Choroid plexus epithelial cell (primary cell): ENCODE data around the gene SERPINF2.

Experiments
- DNase-seq: peaks from one replicate; pipeline ENCODE4 v3.0.0-alpha.2; 2010; ENCODE audit warnings: low read depth
- H3K4me3 ChIP-seq: 2 replicates; pipeline ENCODE4 v1.5.1; 2011; ENCODE audit warnings: low read depth, mild to moderate bottlenecking, control low read depth, low read length, moderate library complexity
- CTCF ChIP-seq: conservative IDR thresholded peaks from 2 replicates; pipeline ENCODE4 v1.5.1; 2011; ENCODE audit warnings: low read depth, mild to moderate bottlenecking, control low read depth, inconsistent platforms, low read length, moderate library complexity

SERPINF2 gene

GRCh38 chr17:1800240-1800639 is 57.6 kb downstream of the SERPINF2 start:
- H3K4me3 ChIP-seq, result no peak overlapping the region
- no peak for DNase-seq
- TF ChIP-seq CTCF, result no peak

- H3K4me3 ChIP-seq, result no peak overlapping the region
- DNase-seq, result no peak
- TF ChIP-seq CTCF, result no peak
These were observed 58.0 kb downstream of the SERPINF2 start for GRCh38 chr17:1800712-1801111.

GRCh38 chr17:1802429-1802828 is 59.8 kb downstream of the SERPINF2 start:
- DNase-seq, result no peak
- TF ChIP-seq CTCF, result no peak
- H3K4me3 ChIP-seq, result no peak overlapping the region

GRCh38 chr17:1803280-1803679 is 60.6 kb downstream of the SERPINF2 start:
- DNase-seq, result no peak
- no peak overlapping the region for H3K4me3 ChIP-seq
- no peak for TF ChIP-seq CTCF
